Type B pancreatic cell (in vitro differentiated cells): ENCODE measurements around the gene DOHH. TPM values are rescaled to one million over a fixed set of nuclear protein-coding genes. Genes with fewer than 3 reads are reported as not detected.

Source experiments
- DNase-seq: peaks from one replicate; pipeline ENCODE4 v3.0.0; 2021; ENCODE audit warnings: mixed read lengths; ENCODE audit not compliant: unreplicated experiment; ENCODE audit errors: extremely low spot score
- H3K27ac Mint-ChIP-seq: 2 replicates; pipeline ENCODE4 v1.8.0; 2021; ENCODE audit warnings: mild to moderate bottlenecking, mixed read lengths
- H3K27me3 Mint-ChIP-seq: 2 replicates; pipeline ENCODE4 v1.8.0; 2021; ENCODE audit warnings: mixed read lengths
- H3K36me3 Mint-ChIP-seq: 2 replicates; pipeline ENCODE4 v1.8.0; 2021; ENCODE audit warnings: mixed read lengths
- H3K4me1 Mint-ChIP-seq: one replicate; pipeline ENCODE4 v1.8.0; 2021; ENCODE audit warnings: mixed read lengths; ENCODE audit not compliant: unreplicated experiment
- H3K4me3 Mint-ChIP-seq: 2 replicates; pipeline ENCODE4 v1.8.0; 2021; ENCODE audit warnings: mild to moderate bottlenecking, mixed read lengths
- H3K9me3 Mint-ChIP-seq: 2 replicates; pipeline ENCODE4 v1.8.0; 2021; ENCODE audit warnings: mixed read lengths
- CTCF ChIP-seq: fragments of 200-600 bp; sonication (generic); conservative IDR thresholded peaks from 2 replicates; pipeline ENCODE4 v1.5.0; 2021; ENCODE audit warnings: antibody characterized with exemption, mild to moderate bottlenecking
- total RNA-seq: library from RNA; stranded (reverse); gene quantifications from 2 replicates; pipeline ENCODE4 v1.2.1, GENCODE V29; 2021; ENCODE audit warnings: low replicate concordance

The DOHH gene
- total RNA-seq, 1 donor from 2014 or later: 10.8 TPM

GRCh38 chr19:3482507-3483225 lies 17.8 kb downstream of the DOHH start:
- Mint-ChIP-seq H3K9me3 (no peaks in the 10 kb centered on the region), H3K27me3 (peaks cover 15% of the 10 kb centered on the region), H3K4me3 (no peak overlapping the region), H3K4me1 (no peaks in the 10 kb centered on the region), H3K36me3 (no peaks in the 10 kb centered on the region), H3K27ac (no peak overlapping the region)
- no peak for TF ChIP-seq CTCF
- DNase-seq: no peak

GRCh38 chr19:3481241-3482090 lies 19.0 kb downstream of the DOHH start:
- no peak for DNase-seq
- Mint-ChIP-seq H3K4me3 (no peak overlapping the region), H3K27me3 (peaks cover 15% of the 10 kb centered on the region), H3K36me3 (no peaks in the 10 kb centered on the region), H3K9me3 (no peaks in the 10 kb centered on the region), H3K4me1 (no peaks in the 10 kb centered on the region), H3K27ac (no peak overlapping the region)
- no peak for TF ChIP-seq CTCF

- H3K27ac Mint-ChIP-seq: no peak within 1 kb of the TSS
- no peaks in the 10 kb centered on the region for H3K36me3 Mint-ChIP-seq
- no peak within 1 kb of the TSS for H3K4me3 Mint-ChIP-seq
- TF ChIP-seq CTCF: no peak
- no peak for DNase-seq
- H3K9me3 Mint-ChIP-seq: no peaks in the 10 kb centered on the region
- H3K27me3 Mint-ChIP-seq: peaks cover 15% of the 10 kb centered on the region
- H3K4me1 Mint-ChIP-seq: no peaks in the 10 kb centered on the region
Observed at GRCh38 chr19:3480383-3481091, 19.9 kb downstream of the DOHH start, which contains the start of gene SMIM24. TSS of gene SMIM24 (minus strand) at chr19:3480525. CDS start at chr19:3480463, 62 bp downstream.

- no peaks in the 10 kb centered on the region for H3K9me3 Mint-ChIP-seq
- no peak for DNase-seq
- H3K4me1 Mint-ChIP-seq: no peaks in the 10 kb centered on the region
- H3K36me3 Mint-ChIP-seq: no peaks in the 10 kb centered on the region
- no peak overlapping the region for H3K4me3 Mint-ChIP-seq
- no peak overlapping the region for H3K27ac Mint-ChIP-seq
- TF ChIP-seq CTCF: no peak
- H3K27me3 Mint-ChIP-seq: peaks cover 15% of the 10 kb centered on the region
Observed at GRCh38 chr19:3479834-3480215, 20.6 kb downstream of the DOHH start.

- H3K9me3 Mint-ChIP-seq: no peaks in the 10 kb centered on the region
- no peak overlapping the region for H3K27ac Mint-ChIP-seq
- H3K27me3 Mint-ChIP-seq: peaks cover 12% of the 10 kb centered on the region
- no peak for DNase-seq
- TF ChIP-seq CTCF: no peak
- no peak overlapping the region for H3K4me3 Mint-ChIP-seq
- no peaks in the 10 kb centered on the region for H3K4me1 Mint-ChIP-seq
- no peaks in the 10 kb centered on the region for H3K36me3 Mint-ChIP-seq
Observed at GRCh38 chr19:3479177-3479833, 21.2 kb downstream of the DOHH start.
